H1 (cell line): ENCODE measurements around the gene MTIF3. TPM values are rescaled to one million over a fixed set of nuclear protein-coding genes. Genes with fewer than 3 reads are reported as not detected.

Source experiments
- CTCF ChIA-PET: fragments of 300-600 bp; sonication (Branson Sonifier 250); formaldehyde crosslinking; loops from one replicate; lab custom pipeline; 2021; ENCODE audit not compliant: partially characterized antibody; lab: Charles Lee
- POLR2A ChIA-PET: fragments of 300-600 bp; sonication (Branson Sonifier 250); formaldehyde crosslinking; loops from one replicate; lab custom pipeline; 2021; ENCODE audit warnings: inconsistent platforms; ENCODE audit not compliant: partially characterized antibody; lab: Charles Lee
- DNase-seq, 2 experiments: peaks; one replicate each; pipeline versions ENCODE4 v3.0.0 to v3.0.0-alpha.2; 2010 to 2022; ENCODE audit warnings: low spot score in 2 of 2, low read depth in 1 of 2, mixed read lengths in 1 of 2
- FAIRE-seq: peaks from 2 replicates; lab custom pipeline; 2011; peaks lifted over from hg19 to GRCh38; lab: Jason Lieb, UNC
- H2AFZ ChIP-seq: 2 replicates; pipeline ENCODE4 v1.8.1; 2012; ENCODE audit warnings: low read length, inconsistent platforms
- H2AK5ac ChIP-seq: 2 replicates; pipeline ENCODE4 v1.6.1; 2013; ENCODE audit warnings: low read depth, low read length
- H2BK120ac ChIP-seq: replicated peaks from 2 replicates; pipeline ENCODE3; 2013; ENCODE audit warnings: low read depth, low read length, inconsistent platforms
- H2BK12ac ChIP-seq: 2 replicates; pipeline ENCODE4 v1.6.1; 2013; ENCODE audit warnings: low read depth, low read length
- H2BK15ac ChIP-seq: 2 replicates; pipeline ENCODE4 v1.6.1; 2013; ENCODE audit warnings: low read length
- H2BK20ac ChIP-seq: 2 replicates; pipeline ENCODE4 v1.6.1; 2013; ENCODE audit warnings: low read length
- H2BK5ac ChIP-seq: 2 replicates; pipeline ENCODE4 v1.6.1; 2013; ENCODE audit warnings: low read depth, low read length
- H3K14ac ChIP-seq: 2 replicates; pipeline ENCODE4 v1.6.1; 2013; ENCODE audit warnings: inconsistent platforms; ENCODE audit not compliant: insufficient read length
- H3K18ac ChIP-seq: 2 replicates; pipeline ENCODE4 v1.6.1; 2013; ENCODE audit warnings: low read length; ENCODE audit errors: extremely low read depth
- H3K23ac ChIP-seq: 2 replicates; pipeline ENCODE4 v1.6.1; 2013; ENCODE audit warnings: inconsistent platforms; ENCODE audit not compliant: insufficient read length
- H3K23me2 ChIP-seq: 2 replicates; pipeline ENCODE4 v1.6.1; 2013; ENCODE audit warnings: low read depth, low read length
- H3K27ac ChIP-seq: 2 replicates; pipeline ENCODE4 v1.6.1; 2011; ENCODE audit warnings: low read depth, low read length, inconsistent platforms
- H3K27me3 ChIP-seq, 4 experiments: replicated peaks in 1 of 4; 1 replicate in 1 of 4; 2 replicates in 3 of 4; pipeline versions ENCODE4 v1.6.1 to v1.8.1; 2011 to 2013; ENCODE audit warnings: low read length in 3 of 4, mild to moderate bottlenecking in 3 of 4, inconsistent platforms in 2 of 4, mixed read lengths in 2 of 4, moderate library complexity in 1 of 4; ENCODE audit not compliant: control insufficient read depth in 3 of 4, insufficient read depth in 3 of 4; ENCODE audit errors: extremely low read depth in 1 of 4
- H3K36me3 ChIP-seq, 4 experiments: 2 replicates each; pipeline versions ENCODE4 v1.6.1 to v1.8.1; 2011 to 2013; ENCODE audit warnings: mild to moderate bottlenecking in 4 of 4, low read length in 3 of 4, moderate library complexity in 2 of 4, control low read depth in 1 of 4, inconsistent platforms in 1 of 4; ENCODE audit not compliant: insufficient read depth in 4 of 4, control insufficient read depth in 2 of 4
- H3K4ac ChIP-seq: replicated peaks from 2 replicates; pipeline ENCODE3; 2013; ENCODE audit warnings: low read length, low read depth, mixed read lengths, inconsistent platforms; ENCODE audit not compliant: insufficient read length
- H3K4me1 ChIP-seq, 4 experiments: replicated peaks in 1 of 4; 1 replicate in 1 of 4; 2 replicates in 3 of 4; pipeline versions ENCODE4 v1.6.1 to v1.8.1; 2011 to 2013; ENCODE audit warnings: low read length in 3 of 4, inconsistent platforms in 2 of 4, mixed read lengths in 1 of 4; ENCODE audit not compliant: insufficient read depth in 4 of 4, control insufficient read depth in 3 of 4
- H3K4me2 ChIP-seq, 2 experiments: 2 replicates each; pipeline versions ENCODE4 v1.6.1 to v1.8.1; 2011 to 2013; ENCODE audit warnings: low read depth in 2 of 2, low read length in 2 of 2, control low read depth in 1 of 2, inconsistent platforms in 1 of 2, mild to moderate bottlenecking in 1 of 2; ENCODE audit not compliant: insufficient read depth in 1 of 2
- H3K4me3 ChIP-seq, 4 experiments: fragments of 200-600, 300-600 bp in 1 of 4; sonication (generic), shearing (Covaris generic), sonication (Bioruptor Twin) in 1 of 4; 2 replicates each; pipeline versions ENCODE4 v1.5.1 to v1.8.1; 2011 to 2016; ENCODE audit warnings: low read length in 4 of 4, low read depth in 3 of 4, control low read depth in 2 of 4, inconsistent platforms in 2 of 4, mild to moderate bottlenecking in 2 of 4, mixed read lengths in 1 of 4, moderate library complexity in 1 of 4; ENCODE audit not compliant: insufficient read depth in 2 of 4; ENCODE audit errors: extremely low read depth in 1 of 4
- H3K56ac ChIP-seq: replicated peaks from 2 replicates; pipeline ENCODE3; 2013; ENCODE audit warnings: low read depth, mild to moderate bottlenecking, mixed read lengths, low read length, inconsistent platforms; ENCODE audit not compliant: insufficient read length
- H3K79me1 ChIP-seq: 2 replicates; pipeline ENCODE4 v1.6.1; 2013; ENCODE audit warnings: low read depth, low read length, control low read depth
- H3K79me2 ChIP-seq, 2 experiments: 2 replicates each; pipeline versions ENCODE4 v1.6.1 to v1.8.1; 2012 to 2013; ENCODE audit warnings: low read length in 2 of 2, mild to moderate bottlenecking in 2 of 2, inconsistent platforms in 1 of 2; ENCODE audit not compliant: insufficient read depth in 2 of 2, control insufficient read depth in 1 of 2
- H3K9ac ChIP-seq, 4 experiments: replicated peaks in 1 of 4; 1 replicate in 1 of 4; 2 replicates in 3 of 4; pipeline versions ENCODE4 v1.6.1 to v1.8.1; 2011 to 2013; ENCODE audit warnings: low read depth in 3 of 4, low read length in 3 of 4, control low read depth in 2 of 4, mild to moderate bottlenecking in 2 of 4, moderate library complexity in 2 of 4, inconsistent platforms in 1 of 4; ENCODE audit errors: extremely low read depth in 1 of 4
- H3K9me3 ChIP-seq, 2 experiments: 2 replicates each; pipeline versions ENCODE4 v1.6.1 to v1.8.1; 2012 to 2013; ENCODE audit warnings: mild to moderate bottlenecking in 2 of 2, moderate library complexity in 2 of 2, control low read depth in 1 of 2, inconsistent platforms in 1 of 2, low read depth in 1 of 2, low read length in 1 of 2, mixed read lengths in 1 of 2; ENCODE audit not compliant: insufficient read depth in 2 of 2
- H4K20me1 ChIP-seq, 2 experiments: replicated peaks in 1 of 2; 2 replicates each; pipeline versions ENCODE3 to v1.8.1; 2011 to 2013; ENCODE audit warnings: inconsistent platforms in 2 of 2, low read length in 2 of 2, mild to moderate bottlenecking in 1 of 2; ENCODE audit not compliant: insufficient read depth in 2 of 2, control insufficient read depth in 1 of 2
- H4K5ac ChIP-seq: 2 replicates; pipeline ENCODE4 v1.6.1; 2013; ENCODE audit warnings: low read length, low read depth, mixed read lengths, inconsistent platforms; ENCODE audit not compliant: insufficient read length
- H4K8ac ChIP-seq: 2 replicates; pipeline ENCODE4 v1.8.0; 2013; ENCODE audit warnings: mild to moderate bottlenecking, moderate library complexity, low read length, inconsistent platforms; ENCODE audit not compliant: insufficient read depth; ENCODE audit errors: extremely low read depth
- H4K91ac ChIP-seq: replicated peaks from 2 replicates; pipeline ENCODE3; 2013; ENCODE audit warnings: low read length, mixed read lengths, inconsistent platforms; ENCODE audit not compliant: insufficient read length
- CREB1 ChIP-seq: IDR thresholded peaks from 2 replicates; pipeline ENCODE4 v1.6.1; 2012; ENCODE audit warnings: inconsistent platforms
- EP300 ChIP-seq, 2 experiments: IDR thresholded peaks; 1 replicate in 1 of 2; 2 replicates in 1 of 2; pipeline ENCODE4 v1.6.1; 2011 to 2012; ENCODE audit warnings: low read depth in 2 of 2, low read length in 2 of 2, mild to moderate bottlenecking in 2 of 2, borderline replicate concordance in 1 of 2, inconsistent platforms in 1 of 2, moderate library complexity in 1 of 2
- KDM4A ChIP-seq: IDR thresholded peaks from one replicate; pipeline ENCODE4 v1.7.1; 2012; ENCODE audit warnings: low read depth, mild to moderate bottlenecking, moderate library complexity, low read length, inconsistent platforms; ENCODE audit not compliant: severe bottlenecking
- MAFK ChIP-seq: IDR thresholded peaks from 2 replicates; pipeline ENCODE4 v1.6.1; 2012; ENCODE audit warnings: low read depth, mild to moderate bottlenecking, improper control_type of control experiment, low read length
- POLR2A ChIP-seq, 2 experiments: IDR thresholded peaks; 1 replicate in 1 of 2; 2 replicates in 1 of 2; pipeline ENCODE4 v1.6.1; 2011; ENCODE audit warnings: low read depth in 2 of 2, low read length in 2 of 2, mild to moderate bottlenecking in 2 of 2; ENCODE audit errors: control extremely low read depth in 1 of 2
- POU5F1 ChIP-seq: IDR thresholded peaks from 2 replicates; pipeline ENCODE4 v1.6.1; 2011; ENCODE audit warnings: low read depth, mild to moderate bottlenecking, low read length, moderate library complexity
- RAD21 ChIP-seq, 2 experiments: IDR thresholded peaks in 1 of 2; conservative IDR thresholded peaks in 1 of 2; 2 replicates each; pipeline ENCODE4 v1.6.1; 2011; ENCODE audit warnings: low read depth in 2 of 2, low read length in 2 of 2, improper control_type of control experiment in 1 of 2, inconsistent platforms in 1 of 2, mild to moderate bottlenecking in 1 of 2, moderate library complexity in 1 of 2
- RXRA ChIP-seq: IDR thresholded peaks from 2 replicates; pipeline ENCODE4 v1.6.1; 2011; ENCODE audit warnings: low read depth, mild to moderate bottlenecking, low read length, moderate library complexity; ENCODE audit not compliant: insufficient read depth
- SP2 ChIP-seq: IDR thresholded peaks from 2 replicates; pipeline ENCODE4 v1.6.1; 2012; ENCODE audit warnings: mild to moderate bottlenecking, low read length, inconsistent platforms
- SRF ChIP-seq: IDR thresholded peaks from 2 replicates; pipeline ENCODE4 v1.6.1; 2011; ENCODE audit warnings: mild to moderate bottlenecking, low read depth, low read length, moderate library complexity
- SUZ12 ChIP-seq: fragments of 200-600 bp; sonication (generic); IDR thresholded peaks from 2 replicates; pipeline ENCODE4 v1.6.1; 2012; ENCODE audit warnings: mild to moderate bottlenecking, inconsistent platforms, low read length, moderate library complexity, mixed read lengths
- TAF1 ChIP-seq: IDR thresholded peaks from 2 replicates; pipeline ENCODE4 v1.6.1; 2011; ENCODE audit warnings: mild to moderate bottlenecking, low read depth, low read length
- YY1 ChIP-seq: IDR thresholded peaks from 2 replicates; pipeline ENCODE4 v1.6.1; 2011; ENCODE audit warnings: low read depth, mild to moderate bottlenecking, low read length
- WGBS, 2 experiments: shearing (Covaris generic) in 1 of 2; methylation state at CpG; one replicate each; pipeline versions ENCODE4 v1.1.6 to v1.1.7; 2013 to 2015; ENCODE audit warnings: low lambda C conversion rate in 2 of 2, mixed read lengths in 2 of 2, inconsistent platforms in 1 of 2, low coverage in 1 of 2, missing lambda C conversion rate in 1 of 2; ENCODE audit not compliant: insufficient replicate concordance in 2 of 2, insufficient coverage in 1 of 2, insufficient read length in 1 of 2; ENCODE audit errors: extremely low coverage in 1 of 2, missing lambda C conversion rate in 1 of 2; 5-methylcytosine and 5-hydroxymethylcytosine counted together
- polyA plus RNA-seq, 7 experiments: library from polyadenylated mRNA; depleted of rRNA in 3 of 7; stranded (reverse) in 5 of 7; unstranded in 2 of 7; fragments of >200 nt in 5 of 7; fragments of 200-250 nt in 2 of 7; gene quantifications; 1 replicate in 5 of 7; 2 replicates in 1 of 7; 4 replicates in 1 of 7; pipeline versions ENCODE4 v1.2.1 to v1.2.3, GENCODE V29; 2011 to 2013; ENCODE audit warnings: missing spikeins in 2 of 7, mixed read lengths in 2 of 7
- total RNA-seq: library from RNA; stranded (reverse); fragmentation: NEBNext Ultra II Directional; extraction: Animal tissue kit (Norgen Biotek cat#: 25700); gene quantifications from 2 replicates; pipeline ENCODE4 v1.2.1, GENCODE V29; 2021
- TF ChIP-seq, protein P1 (sequence below): IDR thresholded peaks from 2 replicates; pipeline ENCODE4 v1.6.1; 2012; ENCODE audit warnings: inconsistent platforms

MTIF3 gene
- total and polyA plus RNA-seq, 2 of the 8 experiments (the other 6 are each of a cell fraction or from before 2014, with no cell fraction given): 29.4 to 36.4 TPM

DNA sequence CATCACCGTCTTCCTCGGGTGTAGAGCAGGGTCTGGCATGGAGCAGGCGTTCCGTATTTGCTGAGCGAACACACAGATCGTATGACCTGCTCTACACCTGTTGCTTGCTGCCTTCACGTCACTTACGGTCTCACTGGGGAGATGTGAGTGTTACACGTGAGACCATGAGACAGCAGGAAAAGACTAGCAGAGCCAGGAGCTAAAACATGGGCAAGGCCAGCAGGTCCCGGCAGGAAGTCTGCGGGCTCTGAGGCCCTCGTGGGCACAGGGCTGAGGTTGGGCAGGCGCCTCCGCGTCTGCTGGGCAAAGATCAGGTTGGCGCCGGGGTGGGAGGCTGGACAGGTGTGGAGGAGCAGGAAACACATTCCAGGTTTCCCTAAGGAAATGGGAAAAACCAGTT, 45.7 kb downstream of the MTIF3 start:
- no peak for DNase-seq
- Histone ChIP-seq H3K14ac (no peak overlapping the region), H2BK5ac (no peak overlapping the region), H3K4me1 (peaks cover 6 to 10% (median 8%) of the 10 kb centered on the region in 4 experiments; a peak in 6 of 7 replicates), H3K4me3 (no peak overlapping the region), H3K27me3 (no peaks in the 10 kb centered on the region), H4K91ac (no peak overlapping the region), H4K5ac (no peak overlapping the region), H2BK120ac (no peak overlapping the region), H3K56ac (no peak overlapping the region), H2AK5ac (0 out of 2 replicates have a peak overlapping the region, but pooled peaks have one; percentile 18), H2BK20ac (0 out of 2 replicates have a peak overlapping the region, but pooled peaks have one; percentile 53), H3K27ac (no peak overlapping the region), H3K9me3 (no peaks in the 10 kb centered on the region), H3K4ac (no peak overlapping the region), H3K23me2 (no peaks in the 10 kb centered on the region), H3K79me2 (no peaks in the 10 kb centered on the region), H4K8ac (0 out of 2 replicates have a peak overlapping the region, but pooled peaks have one; percentile 18), H3K36me3 (no peaks in the 10 kb centered on the region), H3K18ac (no peak overlapping the region), H2BK12ac (no peak overlapping the region), H4K20me1 (no peaks in the 10 kb centered on the region), H2AFZ (no peak overlapping the region), H2BK15ac (no peak overlapping the region), H3K23ac (no peak overlapping the region), H3K9ac (no peak overlapping the region), H3K4me2 (no peak overlapping the region), H3K79me1 (no peaks in the 10 kb centered on the region)
- POLR2A ChIA-PET: interaction anchor here (1.0 kb wide), 1 partner anchor 12 kb away, joined by 3 read pairs; no protein-coding TSS in a partner anchor
- CTCF ChIA-PET: interaction anchor here (0.7 to 3.8 kb wide), 7 partner anchors 18 to 422 kb away, joined by 3 to 28 read pairs (median 3); partner anchors contain the start of gene GTF3A
- FAIRE-seq: no peak
- 92% methylated on average over 17 of the region's 17 CpGs; no CpG with 5 or more reads in 1 of the 2 experiments for WGBS, 2 experiments
- TF ChIP-seq RAD21 (IDR thresholded peaks at IDR 0.05 in 1 of 2, conservative IDR thresholded peaks at IDR 0.05 in 1 of 2; ENCODE audit: low read depth in 2 of 2, low read length in 2 of 2): no peak
- TF ChIP-seq CREB1: no peak
- TF ChIP-seq SP2: no peak
- no peak for TF ChIP-seq YY1
- TF ChIP-seq EP300 (IDR thresholded peaks at IDR 0.05; ENCODE audit: borderline replicate concordance in 1 of 2, low read depth in 2 of 2, low read length in 2 of 2): no peak
- no peak for TF ChIP-seq POU5F1
- no peak for TF ChIP-seq RXRA
- no peak for TF ChIP-seq MAFK
- no peak for TF ChIP-seq KDM4A
- no peak for TF ChIP-seq TAF1
- TF ChIP-seq, protein P1, sequence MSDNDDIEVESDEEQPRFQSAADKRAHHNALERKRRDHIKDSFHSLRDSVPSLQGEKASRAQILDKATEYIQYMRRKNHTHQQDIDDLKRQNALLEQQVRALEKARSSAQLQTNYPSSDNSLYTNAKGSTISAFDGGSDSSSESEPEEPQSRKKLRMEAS: no peak
- no peak for TF ChIP-seq SUZ12
- no peak for TF ChIP-seq SRF
- no peak for TF ChIP-seq POLR2A (IDR thresholded peaks at IDR 0.05; ENCODE audit: control extremely low read depth in 1 of 2, low read depth in 2 of 2, low read length in 2 of 2)
